K562 treated with DMSO at 1 percent for 4 hours (cell line): ENCODE data around the gene VPS37C. TPM values are rescaled to one million over a fixed set of nuclear protein-coding genes. Genes with fewer than 3 reads are reported as not detected.

Source experiments
- total RNA-seq: library from RNA; unstranded; fragments of 300-600 nt; gene quantifications from 2 replicates; pipeline ENCODE4 v1.2.3, GENCODE V29; 2022; ENCODE audit not compliant: insufficient read depth

Gene VPS37C
- total RNA-seq, result 19.2 and 24.1 TPM in 2 replicates

DNA sequence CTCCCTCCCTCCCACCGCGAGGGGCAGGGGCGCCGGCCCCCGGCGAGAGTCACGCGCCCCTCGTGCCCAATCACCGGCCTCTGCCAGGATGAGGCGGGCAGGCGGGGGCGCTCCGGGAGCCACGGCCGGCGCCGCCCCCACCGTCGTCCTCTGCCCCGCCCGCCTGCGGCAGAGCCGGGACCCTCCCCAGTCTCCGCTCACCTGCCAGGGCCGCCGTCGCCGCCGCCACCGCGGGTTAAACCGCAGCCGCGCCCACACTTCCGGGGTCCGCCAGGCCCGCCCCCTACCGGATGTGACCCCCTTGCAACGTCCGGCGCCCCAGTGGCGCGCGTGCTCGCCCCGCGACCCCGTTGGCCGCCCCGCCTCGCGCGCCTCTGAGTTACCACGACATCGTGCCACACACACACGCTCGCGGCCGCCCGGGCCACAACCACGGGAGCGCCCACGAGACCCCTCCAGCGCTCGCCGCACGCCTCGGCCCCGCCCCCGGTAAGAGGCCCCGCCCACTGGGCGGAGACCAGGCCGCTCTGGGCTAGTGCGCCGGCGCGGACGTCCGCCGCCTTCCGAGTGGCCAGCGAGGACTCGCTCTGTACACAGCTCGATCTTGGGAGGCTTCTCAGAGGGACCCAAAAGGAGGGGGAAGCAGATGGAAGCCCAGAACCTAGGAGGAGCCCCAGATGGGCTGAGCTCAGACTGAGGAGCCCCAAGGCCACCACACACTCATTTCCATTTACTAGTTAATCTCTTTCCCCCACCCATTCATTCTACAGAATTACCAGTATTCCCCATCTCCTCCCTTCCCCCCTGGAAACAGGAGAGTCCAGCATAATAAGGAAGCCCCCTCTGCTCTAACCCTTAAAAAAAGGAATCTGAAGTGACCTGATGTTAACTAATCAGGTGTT, at the start of gene VPS37C:
VPS37C (minus strand) TSS at position 237 of the 902 bp plus-strand sequence. CDS start 22,597 bp downstream, outside the sequence.

DNA sequence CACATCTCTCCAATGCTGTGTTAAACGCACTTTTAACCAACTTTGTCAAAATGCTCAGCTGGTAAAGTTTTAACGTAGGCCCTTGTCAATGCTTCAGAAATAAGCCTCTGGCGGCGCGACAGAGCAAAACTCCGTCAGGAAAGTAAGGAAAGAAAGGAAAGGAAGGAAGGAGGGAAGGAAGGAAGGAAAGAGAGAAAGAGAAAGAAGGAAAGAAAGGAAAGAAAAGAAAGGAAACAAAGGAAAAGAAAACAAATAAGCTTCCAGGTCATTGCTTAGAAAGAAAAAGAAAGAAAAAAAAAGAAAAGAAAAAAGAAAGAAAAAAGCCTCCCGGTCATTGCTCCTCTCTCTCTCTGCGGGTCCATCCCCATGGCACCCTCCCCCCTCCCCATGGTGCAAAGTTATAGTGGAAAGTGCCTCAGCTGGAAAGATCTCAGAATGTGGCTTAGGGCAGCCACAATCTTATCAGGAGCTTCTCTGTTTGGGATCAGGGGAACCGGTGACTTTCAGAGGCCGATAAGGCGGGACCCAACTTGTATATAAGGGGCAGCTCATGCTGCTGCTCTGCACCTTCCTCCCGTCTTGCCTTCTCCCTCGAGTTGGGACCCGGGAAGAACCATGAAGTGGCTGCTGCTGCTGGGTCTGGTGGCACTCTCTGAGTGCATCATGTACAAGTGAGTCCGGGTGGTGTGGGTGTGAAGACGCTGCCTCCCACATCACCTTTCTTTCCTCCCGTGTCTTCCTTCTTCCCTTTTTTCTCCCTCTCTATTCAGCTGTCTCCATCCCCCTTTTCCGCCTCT, 41.9 kb upstream of the VPS37C start, which contains the start of gene PGA3:
PGA3 (plus strand) TSS at position 566 of the 797 bp plus-strand sequence; CDS start at position 616, 50 bp downstream.

Other genes with a start within 250 kb of the VPS37C start
- 48.0 and 52.3 TPM in 2 replicates for gene TMEM109, start 247.3 kb downstream of the VPS37C start, total RNA-seq
- gene TMEM132A, start 237.0 kb downstream of the VPS37C start, total RNA-seq, result 0.15 TPM in 1 of 2 replicates, not detected in the other
- not detected in 2 replicates for gene SLC15A3, start 209.2 kb downstream of the VPS37C start, total RNA-seq
- not detected in 2 replicates for gene CD6, start 189.7 kb downstream of the VPS37C start, total RNA-seq
- not detected in 2 replicates for gene CD5, start 58.9 kb downstream of the VPS37C start, total RNA-seq
- gene PGA3, start 42.1 kb upstream of the VPS37C start, total RNA-seq, result not detected in 2 replicates
- gene PGA4, start 60.9 kb upstream of the VPS37C start, total RNA-seq, result not detected in 2 replicates
- gene PGA5, start 79.7 kb upstream of the VPS37C start, total RNA-seq, result not detected in 2 replicates
- gene VWCE, start 133.9 kb upstream of the VPS37C start, total RNA-seq, result 2.5 and 5.1 TPM in 2 replicates
- 134 and 151 TPM in 2 replicates for gene DDB1, start 171.7 kb upstream of the VPS37C start, total RNA-seq
- 20.6 and 28.1 TPM in 2 replicates for gene TKFC, start 171.8 kb upstream of the VPS37C start, total RNA-seq
- 87.7 and 94.7 TPM in 2 replicates for gene CYB561A3, start 200.5 kb upstream of the VPS37C start, total RNA-seq
- gene TMEM138, start 200.9 kb upstream of the VPS37C start, total RNA-seq, result 21.9 and 38.7 TPM in 2 replicates
- gene TMEM216, start 231.2 kb upstream of the VPS37C start, total RNA-seq, result 9.2 and 12.0 TPM in 2 replicates